ENCODE measurements around the gene FNBP1L.
A peak's percentile ranks its signal among the peaks of the same experiment; 100 is the strongest.

FNBP1L gene

DNA sequence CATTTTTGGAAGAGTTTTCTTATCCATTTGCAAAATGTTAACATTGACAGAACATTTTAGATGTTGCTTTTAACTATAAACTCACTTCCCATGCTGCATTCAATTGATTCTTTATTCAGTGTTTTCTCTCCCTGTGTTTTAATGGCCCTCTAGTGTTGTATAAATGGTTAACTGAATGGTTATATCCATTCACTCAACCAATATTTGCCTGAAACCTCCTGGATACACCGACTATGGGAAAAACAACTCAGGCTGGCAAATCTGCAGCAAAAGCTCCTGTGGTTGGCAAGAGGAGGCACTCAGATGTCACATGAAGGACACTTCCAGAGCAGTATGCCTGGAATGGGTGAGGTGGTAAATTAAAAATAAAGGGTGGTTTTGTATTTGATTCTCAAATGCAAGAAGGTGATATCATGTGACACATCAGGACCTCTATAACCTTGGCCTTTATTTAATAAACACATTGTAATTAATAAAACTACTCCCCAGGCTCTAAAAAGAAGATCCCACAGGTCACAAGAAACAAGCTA, 126.1 kb downstream of the FNBP1L start:
- in situ Hi-C loops (cut with HindIII; ENCODE audit: low sequenced_read_pairs), result no loop called here
- no peak overlapping the region for H3K4me3 ChIP-seq (ENCODE audit: low read depth, low read length)
- DNase-seq (ENCODE audit: low read depth), result no peak
- TF ChIP-seq, protein P1, sequence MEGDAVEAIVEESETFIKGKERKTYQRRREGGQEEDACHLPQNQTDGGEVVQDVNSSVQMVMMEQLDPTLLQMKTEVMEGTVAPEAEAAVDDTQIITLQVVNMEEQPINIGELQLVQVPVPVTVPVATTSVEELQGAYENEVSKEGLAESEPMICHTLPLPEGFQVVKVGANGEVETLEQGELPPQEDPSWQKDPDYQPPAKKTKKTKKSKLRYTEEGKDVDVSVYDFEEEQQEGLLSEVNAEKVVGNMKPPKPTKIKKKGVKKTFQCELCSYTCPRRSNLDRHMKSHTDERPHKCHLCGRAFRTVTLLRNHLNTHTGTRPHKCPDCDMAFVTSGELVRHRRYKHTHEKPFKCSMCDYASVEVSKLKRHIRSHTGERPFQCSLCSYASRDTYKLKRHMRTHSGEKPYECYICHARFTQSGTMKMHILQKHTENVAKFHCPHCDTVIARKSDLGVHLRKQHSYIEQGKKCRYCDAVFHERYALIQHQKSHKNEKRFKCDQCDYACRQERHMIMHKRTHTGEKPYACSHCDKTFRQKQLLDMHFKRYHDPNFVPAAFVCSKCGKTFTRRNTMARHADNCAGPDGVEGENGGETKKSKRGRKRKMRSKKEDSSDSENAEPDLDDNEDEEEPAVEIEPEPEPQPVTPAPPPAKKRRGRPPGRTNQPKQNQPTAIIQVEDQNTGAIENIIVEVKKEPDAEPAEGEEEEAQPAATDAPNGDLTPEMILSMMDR (IDR thresholded peaks at IDR 0.05; ENCODE audit: low read depth, low read length, missing control alignments), result no peak

DNA sequence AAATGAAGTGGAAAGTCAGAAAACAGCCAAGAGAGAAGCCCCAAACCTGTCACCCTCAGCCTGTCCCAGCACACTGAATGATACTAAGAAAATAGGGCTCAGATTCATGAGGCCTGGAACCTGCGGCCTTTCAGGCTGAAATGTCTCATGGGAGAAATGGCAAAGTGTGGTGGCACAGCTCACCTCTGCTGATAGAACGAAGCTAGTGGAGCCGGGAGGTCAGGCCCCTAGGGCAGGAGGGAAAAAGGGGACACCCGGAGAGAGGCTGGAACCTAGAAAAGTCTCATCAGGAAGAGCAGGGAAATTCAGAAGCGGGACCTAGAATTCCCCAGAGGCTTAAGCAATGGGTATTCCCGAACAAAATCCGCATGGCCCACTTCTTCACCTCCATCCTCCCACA, 126.6 kb downstream of the FNBP1L start:
- in situ Hi-C loops (cut with HindIII; ENCODE audit: low sequenced_read_pairs), result no loop called here
- H3K4me3 ChIP-seq (ENCODE audit: low read depth, low read length), result no peak overlapping the region
- TF ChIP-seq, protein P1 (IDR thresholded peaks at IDR 0.05; ENCODE audit: low read depth, low read length, missing control alignments), result no peak

GRCh38 chr1:93574991-93575390, 127.1 kb downstream of the FNBP1L start:
- DNase-seq (ENCODE audit: low read depth), result no peak
- H3K4me3 ChIP-seq (ENCODE audit: low read depth, low read length), result no peak overlapping the region
- in situ Hi-C loops (cut with HindIII; ENCODE audit: low sequenced_read_pairs), result no loop called here
- TF ChIP-seq, protein P1 (IDR thresholded peaks at IDR 0.05; ENCODE audit: low read depth, low read length, missing control alignments), result no peak

More for the DNA sequence above, 126.6 kb downstream of the FNBP1L start:
- no peak for DNase-seq (ENCODE audit: low read depth)

DNA sequence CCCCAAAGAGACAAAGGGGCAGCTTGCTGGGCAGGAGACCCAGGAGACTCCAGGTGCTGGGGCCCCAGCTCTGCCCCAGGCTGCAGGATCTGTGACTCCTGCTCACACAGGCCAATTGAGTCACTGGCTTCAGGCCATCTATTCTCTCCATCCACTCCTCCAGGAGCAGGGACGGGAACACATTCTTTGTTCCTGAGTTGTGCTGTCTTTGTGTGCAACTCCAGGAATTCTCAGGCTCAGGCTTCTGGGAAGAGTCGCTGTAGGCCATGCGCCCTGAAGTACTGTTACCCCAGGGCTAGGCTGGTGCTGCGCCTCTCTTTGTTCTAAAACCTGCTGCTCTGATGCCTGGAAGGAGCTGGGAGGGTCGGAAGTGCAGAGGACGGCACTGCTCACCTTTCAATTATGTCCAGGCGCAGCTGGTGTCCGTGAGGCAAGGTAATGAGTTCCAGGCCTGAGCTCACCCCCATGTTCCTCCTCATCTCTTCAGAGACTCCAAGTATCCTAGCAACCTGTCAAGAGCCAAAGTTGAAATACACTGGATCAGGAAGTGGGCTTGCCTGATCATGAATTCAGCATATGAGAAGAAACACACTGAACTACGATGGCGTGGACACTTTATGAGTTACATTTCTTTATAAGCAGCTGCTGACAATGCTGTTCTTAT, 127.8 kb downstream of the FNBP1L start:
- DNase-seq (ENCODE audit: low read depth), result peak; percentile 20

DNA sequence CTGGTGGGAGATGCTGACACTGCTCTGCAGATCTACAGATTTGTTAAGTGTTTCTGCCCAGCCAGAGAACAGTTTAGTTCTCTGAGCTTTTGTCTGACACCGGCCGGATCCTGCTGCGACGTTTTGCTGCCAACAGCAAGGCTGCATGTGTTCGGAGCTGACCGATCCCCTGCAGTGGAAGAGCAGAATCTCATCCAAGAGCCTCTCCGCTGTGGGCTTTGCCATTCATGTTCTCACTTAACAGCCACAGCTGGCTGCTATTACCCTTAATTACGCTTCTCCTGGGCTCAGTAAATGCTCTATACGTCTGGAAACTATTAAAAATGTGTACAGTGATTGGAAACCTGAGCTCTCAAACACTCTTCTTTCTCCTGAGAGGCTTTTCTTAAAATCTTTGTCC, 128.4 kb downstream of the FNBP1L start:
- in situ Hi-C loops (cut with HindIII; ENCODE audit: low sequenced_read_pairs), result no loop called here
- no peak overlapping the region for H3K4me3 ChIP-seq (ENCODE audit: low read depth, low read length)
- DNase-seq (ENCODE audit: low read depth), result peak; percentile 92

More for the DNA sequence above, 127.8 kb downstream of the FNBP1L start:
- TF ChIP-seq, protein P1 (IDR thresholded peaks at IDR 0.05; ENCODE audit: low read depth, low read length, missing control alignments), result no peak
- no peak overlapping the region for H3K4me3 ChIP-seq (ENCODE audit: low read depth, low read length)
- in situ Hi-C loops (cut with HindIII; ENCODE audit: low sequenced_read_pairs), result no loop called here

GRCh38 chr1:93576746-93577145, 128.8 kb downstream of the FNBP1L start:
- no peak overlapping the region for H3K4me3 ChIP-seq (ENCODE audit: low read depth, low read length)
- DNase-seq (ENCODE audit: low read depth), result no peak
- in situ Hi-C loops (cut with HindIII; ENCODE audit: low sequenced_read_pairs), result no loop called here
- TF ChIP-seq, protein P1 (IDR thresholded peaks at IDR 0.05; ENCODE audit: low read depth, low read length, missing control alignments), result no peak

More for the DNA sequence above, 128.4 kb downstream of the FNBP1L start:
- TF ChIP-seq, protein P1 (IDR thresholded peaks at IDR 0.05; ENCODE audit: low read depth, low read length, missing control alignments), result no peak
